Amniotic epithelial cell (primary cell): ENCODE results near the gene POLN.

ENCODE experiments used
- DNase-seq: peaks from one replicate; pipeline ENCODE4 v3.0.0-alpha.2; 2010; ENCODE audit warnings: low read depth

Gene POLN

GRCh38 chr4:2262145-2262943, 20.4 kb upstream of the POLN start:
- DNase-seq = peak; percentile 99

- DNase-seq = no peak
Observed at GRCh38 chr4:2261853-2262144, 19.9 kb upstream of the POLN start, which contains the start of gene MXD4. Gene MXD4, minus strand, starts transcription at chr4:2262109. Its CDS starts 129 bp downstream, at chr4:2261980.

- peak; percentile 30 for DNase-seq
Observed at GRCh38 chr4:2261110-2261852, 19.4 kb upstream of the POLN start.

GRCh38 chr4:2260344-2261109, 18.6 kb upstream of the POLN start:
- DNase-seq = no peak

- no peak for DNase-seq
Observed at GRCh38 chr4:2259541-2260343, 17.8 kb upstream of the POLN start.

GRCh38 chr4:2259036-2259540, 17.2 kb upstream of the POLN start:
- DNase-seq = no peak

- no peak for DNase-seq
Observed at GRCh38 chr4:2258091-2259035, 16.4 kb upstream of the POLN start.

- no peak for DNase-seq
Observed at GRCh38 chr4:2257361-2258081, 15.6 kb upstream of the POLN start.

- DNase-seq = peak; percentile 34
Observed at GRCh38 chr4:2256781-2257191, 14.9 kb upstream of the POLN start.

- DNase-seq = no peak
Observed at GRCh38 chr4:2256156-2256731, 14.3 kb upstream of the POLN start.

GRCh38 chr4:2255501-2256155, 13.7 kb upstream of the POLN start:
- peak; percentile 65 for DNase-seq

- DNase-seq = no peak
Observed at GRCh38 chr4:2254665-2255500, 13.0 kb upstream of the POLN start.

GRCh38 chr4:2253160-2254084, 11.5 kb upstream of the POLN start:
- DNase-seq = no peak

GRCh38 chr4:2252530-2253091, 10.7 kb upstream of the POLN start:
- DNase-seq = no peak

GRCh38 chr4:2251795-2252529, 10.0 kb upstream of the POLN start:
- DNase-seq = no peak
